NCI-H526 treated with DMSO at 0.1 percent for 48 hours (cell line): ENCODE data around the gene SCGB3A2.

ENCODE experiments used
- DNase-seq: peaks from one replicate; lab custom pipeline; 2025; lab: John Stamatoyannopoulos, UW

SCGB3A2 gene, protein sequence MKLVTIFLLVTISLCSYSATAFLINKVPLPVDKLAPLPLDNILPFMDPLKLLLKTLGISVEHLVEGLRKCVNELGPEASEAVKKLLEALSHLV

DNA sequence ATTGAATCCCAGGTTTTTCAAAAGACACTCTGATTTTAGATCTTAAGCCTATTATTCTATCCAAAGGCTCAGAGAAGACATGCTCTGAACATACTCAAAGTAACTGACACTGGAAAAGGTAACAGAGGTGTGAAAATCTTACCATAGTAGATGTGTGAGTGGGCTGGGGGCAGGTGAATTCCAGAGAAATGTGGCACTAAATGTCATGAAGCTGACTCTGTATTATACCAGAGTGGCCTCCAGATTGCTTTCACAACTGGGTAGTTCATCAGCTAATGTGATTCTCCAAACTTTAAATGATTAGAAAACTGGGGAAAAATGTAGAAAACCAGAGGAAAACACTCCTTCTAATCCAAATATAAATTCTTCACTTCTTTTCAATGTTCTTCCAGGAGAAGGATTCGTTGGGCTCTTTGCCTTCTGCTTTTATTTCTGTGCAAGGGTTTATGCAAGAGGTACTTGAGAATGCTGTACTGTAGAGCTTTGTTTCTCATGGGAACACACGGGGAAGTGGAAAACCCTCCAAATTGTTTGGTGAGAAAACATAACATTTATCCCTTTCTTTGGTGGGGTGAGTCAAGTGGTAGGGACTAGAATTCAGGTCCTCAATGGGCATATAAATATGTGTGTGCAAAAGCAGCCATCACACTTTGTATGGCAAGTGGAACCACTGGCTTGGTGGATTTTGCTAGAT is at the start of gene SCGB3A2:
Gene SCGB3A2, plus strand, starts transcription at position 646 of the 694 bp plus-strand sequence. CDS start 93 bp downstream, outside the sequence.
- DNase-seq: no peak

DNA sequence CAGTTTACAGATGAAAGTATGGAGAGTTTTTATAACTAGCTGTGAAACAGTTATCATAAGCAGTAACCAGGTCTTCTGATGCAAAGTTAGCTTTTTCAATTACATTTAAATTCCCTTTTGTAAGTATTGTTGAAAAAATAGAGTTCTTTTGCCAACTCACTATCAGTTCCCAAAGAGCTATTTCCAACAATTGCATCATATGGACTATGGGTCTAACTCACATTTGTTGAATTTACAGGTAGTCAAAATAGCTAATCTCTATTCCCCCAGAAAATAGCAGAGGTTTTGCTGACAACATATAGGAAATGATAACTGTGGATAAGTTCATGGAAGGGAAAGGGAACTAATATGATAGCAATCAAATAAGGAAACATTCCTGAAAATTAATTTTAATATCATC is 48.5 kb upstream of the SCGB3A2 start:
- DNase-seq: no peak

DNA sequence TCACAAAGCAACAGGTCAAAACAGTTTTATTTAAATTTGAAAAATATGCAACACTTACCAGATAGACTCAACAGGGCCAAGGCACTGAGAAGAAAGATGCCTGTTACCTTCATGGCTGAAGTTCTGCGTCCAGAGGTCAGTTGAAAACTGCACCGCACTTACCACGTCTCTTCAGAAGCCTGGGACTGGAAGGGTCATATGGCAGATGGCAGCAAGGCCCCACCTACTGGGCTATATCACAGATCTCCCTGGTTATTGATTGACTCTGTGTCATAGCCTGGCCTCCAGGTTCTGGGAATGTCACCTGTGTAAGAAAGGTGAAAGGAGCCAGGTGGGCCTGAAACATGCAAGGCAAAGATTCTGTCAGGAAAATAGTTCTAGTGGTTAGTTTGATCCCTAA is 47.0 kb upstream of the SCGB3A2 start, which contains the start of gene SPINK1:
Gene SPINK1, minus strand, starts transcription at position 207 of the 400 bp plus-strand sequence. Its CDS starts 94 bp downstream, at position 113.
- DNase-seq: no peak

DNA sequence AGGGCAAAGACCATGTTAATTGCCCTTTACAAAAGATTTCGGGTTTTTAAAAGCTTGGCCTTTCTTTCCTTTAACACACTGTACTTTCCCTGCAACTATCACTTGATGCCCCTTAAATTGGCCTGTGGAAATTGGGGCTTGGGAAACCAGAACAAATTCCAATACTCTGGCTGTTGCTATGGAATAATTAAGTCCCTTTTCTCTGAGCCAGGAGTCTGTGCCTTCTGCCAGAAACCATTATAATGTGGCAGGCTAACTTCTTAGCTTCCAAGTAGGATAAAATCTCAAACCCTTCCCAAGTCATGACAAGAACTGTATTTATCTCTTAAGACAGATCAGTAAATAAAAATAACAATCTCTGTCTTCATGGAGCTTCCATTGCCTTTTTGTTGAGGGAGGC is 46.0 kb upstream of the SCGB3A2 start:
- DNase-seq: no peak

DNA sequence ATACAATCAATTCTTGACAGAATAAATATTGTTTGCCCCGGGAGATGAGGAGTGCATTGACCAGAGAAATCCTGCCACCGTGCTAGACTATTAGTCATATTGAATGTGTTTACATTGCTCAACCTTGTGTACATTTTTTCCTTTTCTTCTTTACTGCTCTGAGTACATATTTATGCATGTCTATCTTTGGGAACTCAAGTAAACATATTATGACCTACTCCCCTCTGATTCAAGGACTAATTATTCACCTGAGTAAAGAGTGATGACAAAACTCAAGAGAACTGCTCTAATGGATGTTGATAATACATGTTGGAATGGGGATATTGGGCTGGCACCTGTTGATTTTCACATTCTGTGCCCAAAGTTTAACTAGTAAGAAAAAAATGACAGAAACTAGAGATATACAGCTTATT is 43.1 kb upstream of the SCGB3A2 start:
- DNase-seq: no peak

DNA sequence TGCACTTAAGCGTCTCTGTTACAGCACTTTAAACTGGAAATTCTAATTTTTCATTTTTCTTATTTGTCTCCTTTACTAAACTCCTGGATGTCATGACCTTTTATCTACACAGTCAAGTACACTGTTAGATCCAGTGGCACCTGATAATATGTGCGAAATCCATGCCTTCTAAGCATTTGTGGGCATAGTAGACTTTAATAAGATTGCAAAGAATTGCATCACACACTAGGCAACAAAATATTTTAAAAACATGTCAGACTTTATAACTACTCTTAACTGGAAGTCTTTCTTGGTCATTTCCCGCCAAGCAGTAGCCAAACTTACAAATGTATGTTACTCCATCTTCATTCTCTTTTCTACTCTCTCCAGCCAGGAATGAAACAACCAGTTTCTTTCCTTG is 42.1 kb upstream of the SCGB3A2 start:
- DNase-seq: no peak

DNA sequence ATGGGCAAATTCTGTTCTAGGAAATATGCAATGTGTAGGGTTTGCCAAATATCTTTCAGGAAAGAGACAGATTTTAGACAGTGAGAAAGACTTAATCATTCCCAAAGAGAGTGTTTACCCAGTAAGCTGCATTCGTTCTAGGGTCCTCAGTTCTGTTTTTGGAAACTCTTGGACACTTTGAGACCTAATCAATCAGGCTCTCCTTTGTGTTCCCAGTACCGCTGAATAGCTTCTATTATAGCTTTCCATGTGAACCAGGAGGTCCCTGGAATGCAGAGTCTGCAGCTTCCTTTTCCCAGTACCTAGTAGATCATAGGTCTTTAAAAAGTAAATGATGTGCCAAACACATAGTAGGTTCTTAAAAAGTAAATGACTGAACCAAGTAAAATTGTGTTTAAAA is 35.6 kb upstream of the SCGB3A2 start:
- no peak for DNase-seq

DNA sequence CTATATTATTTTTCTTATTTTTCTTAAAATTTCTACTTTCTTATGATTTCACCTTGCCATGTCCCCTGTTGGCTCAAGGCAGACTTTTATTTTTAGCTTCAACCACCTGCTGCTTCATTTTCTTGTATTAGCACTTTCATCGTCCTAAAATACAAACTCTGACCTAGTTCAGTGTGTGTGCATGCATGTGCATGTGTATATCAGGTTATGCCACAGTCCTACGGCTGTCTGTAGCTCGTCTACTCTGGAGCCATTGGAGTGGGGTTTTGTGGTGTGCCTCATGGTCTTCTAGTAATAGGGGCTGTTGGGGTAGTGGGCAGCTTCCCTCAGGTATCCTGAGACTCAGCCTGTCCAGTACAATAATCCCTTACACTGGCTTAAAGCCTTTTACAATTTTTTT is 33.7 kb upstream of the SCGB3A2 start:
- no peak for DNase-seq

DNA sequence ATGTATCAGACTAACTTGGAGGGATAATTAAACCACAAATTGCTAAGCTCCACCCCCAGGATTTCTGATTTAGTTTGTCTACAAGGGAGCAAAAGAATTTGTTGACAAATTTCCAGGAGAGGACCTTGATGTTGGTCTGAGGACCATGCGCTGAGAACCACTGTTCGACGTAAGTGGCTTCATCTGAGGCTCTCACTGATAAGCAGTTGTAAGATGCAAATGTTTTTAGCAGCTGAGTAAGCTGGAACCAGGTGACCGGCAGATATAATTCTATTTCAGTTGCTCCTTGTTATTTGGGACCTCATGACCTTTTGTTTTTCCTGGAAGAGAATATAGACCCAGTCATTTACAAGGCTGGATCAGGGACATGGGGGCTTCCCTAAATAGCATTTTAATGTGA is 32.9 kb upstream of the SCGB3A2 start:
- DNase-seq: peak; percentile 25

DNA sequence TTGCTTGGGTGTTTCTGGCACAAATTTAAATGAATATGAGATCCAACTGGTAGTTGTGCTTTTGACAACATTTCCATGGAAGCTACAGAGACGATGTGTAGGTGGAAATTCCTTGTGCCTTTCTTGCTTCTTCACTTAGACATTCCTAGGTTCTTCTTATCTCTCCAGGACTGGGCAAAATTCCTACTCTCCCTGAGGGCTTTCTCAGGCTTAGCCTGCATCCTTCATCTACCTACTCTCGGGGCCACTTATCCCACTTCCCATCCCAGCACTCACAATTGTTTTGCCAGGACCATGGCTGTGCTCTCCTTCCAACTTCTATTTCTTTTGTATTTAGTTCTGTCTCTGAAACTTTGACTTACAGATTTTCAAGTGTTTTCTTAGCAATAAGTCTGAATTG is 29.3 kb upstream of the SCGB3A2 start:
- no peak for DNase-seq

DNA sequence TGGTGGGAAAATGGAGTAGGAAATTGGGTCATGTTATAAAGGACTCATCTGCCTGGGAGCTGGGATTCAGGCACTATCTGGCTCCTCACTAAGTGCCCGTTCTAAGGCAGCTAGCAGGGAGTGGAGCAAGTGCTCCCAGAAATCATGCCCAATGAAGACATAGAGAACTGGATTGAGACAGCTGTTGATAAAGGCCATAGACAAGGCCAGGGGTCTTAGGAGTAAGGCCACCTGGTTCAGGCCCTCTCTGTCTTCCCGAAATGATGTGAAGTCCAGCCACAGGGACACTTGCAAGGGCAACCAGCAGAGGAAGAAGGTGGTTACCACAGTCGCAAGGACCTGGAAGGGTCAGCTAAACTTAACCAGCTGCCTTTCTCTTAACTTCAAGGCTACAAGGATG is 26.9 kb upstream of the SCGB3A2 start:
- DNase-seq: no peak

DNA sequence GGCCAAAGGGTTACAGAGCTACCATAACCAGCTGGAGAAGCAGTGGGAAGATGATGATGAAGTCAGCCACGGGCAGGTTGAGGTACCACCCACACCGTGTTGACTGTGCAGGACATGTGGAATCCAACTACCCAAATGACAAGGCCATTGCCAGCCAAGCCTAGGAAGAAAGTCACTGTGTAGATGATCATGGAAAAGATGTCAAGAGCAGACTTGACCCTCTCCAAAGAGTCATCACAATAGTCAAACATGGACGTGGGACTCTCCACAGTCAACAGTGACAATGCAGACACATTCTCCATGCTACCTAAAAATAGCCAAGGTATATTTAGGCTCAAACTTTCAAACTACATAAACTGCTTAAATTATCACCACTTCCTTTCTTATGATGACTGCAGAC is 26.1 kb upstream of the SCGB3A2 start:
- DNase-seq: no peak

DNA sequence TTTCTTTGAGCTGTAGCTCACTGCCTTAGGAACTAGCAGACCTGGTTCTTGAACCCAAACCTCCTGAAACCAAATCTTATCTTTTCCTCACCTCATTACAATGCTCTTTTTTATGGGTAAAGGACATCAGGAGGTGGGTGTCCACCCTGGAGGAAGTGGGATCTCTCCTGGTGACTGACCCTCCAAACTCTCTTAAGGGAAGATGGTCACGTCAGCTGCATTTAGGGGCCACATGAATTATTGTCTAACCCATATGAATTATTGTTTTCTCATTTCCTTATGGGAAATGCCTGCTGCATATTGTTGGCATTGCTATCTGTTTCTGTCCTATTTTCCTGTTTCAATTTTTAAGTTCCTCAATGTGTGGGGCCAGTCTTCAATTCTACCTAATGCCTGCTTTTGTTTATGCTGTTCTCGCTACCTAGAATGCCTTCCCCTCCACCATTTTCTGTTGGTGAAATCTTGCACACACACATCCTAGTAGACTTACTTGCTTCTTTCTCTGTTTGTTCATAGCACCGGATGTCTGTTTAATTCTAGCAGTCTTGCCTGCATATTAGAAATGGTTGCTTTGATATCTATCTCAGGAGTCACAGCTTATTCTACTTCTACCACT is 25.0 kb upstream of the SCGB3A2 start:
- DNase-seq: no peak

DNA sequence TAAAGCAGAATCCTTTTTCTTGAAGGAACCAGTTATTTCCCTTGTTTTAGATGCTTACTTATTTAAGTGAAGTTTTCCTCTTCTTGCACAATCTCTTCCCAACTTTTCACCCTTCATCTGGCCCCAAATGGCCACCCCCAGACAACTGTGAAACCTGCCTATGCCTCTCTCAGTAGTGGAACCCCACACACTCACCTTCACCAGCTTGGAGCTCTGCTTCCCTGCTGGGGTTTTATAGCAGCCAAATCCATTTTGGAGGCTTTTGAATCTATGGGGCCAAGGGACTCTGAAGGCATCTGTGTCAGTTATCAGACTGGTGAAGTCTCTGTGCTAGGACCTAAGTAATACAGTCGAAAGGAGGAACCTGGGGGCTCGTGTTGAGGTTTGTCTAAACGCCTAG is 24.2 kb upstream of the SCGB3A2 start:
- no peak for DNase-seq

DNA sequence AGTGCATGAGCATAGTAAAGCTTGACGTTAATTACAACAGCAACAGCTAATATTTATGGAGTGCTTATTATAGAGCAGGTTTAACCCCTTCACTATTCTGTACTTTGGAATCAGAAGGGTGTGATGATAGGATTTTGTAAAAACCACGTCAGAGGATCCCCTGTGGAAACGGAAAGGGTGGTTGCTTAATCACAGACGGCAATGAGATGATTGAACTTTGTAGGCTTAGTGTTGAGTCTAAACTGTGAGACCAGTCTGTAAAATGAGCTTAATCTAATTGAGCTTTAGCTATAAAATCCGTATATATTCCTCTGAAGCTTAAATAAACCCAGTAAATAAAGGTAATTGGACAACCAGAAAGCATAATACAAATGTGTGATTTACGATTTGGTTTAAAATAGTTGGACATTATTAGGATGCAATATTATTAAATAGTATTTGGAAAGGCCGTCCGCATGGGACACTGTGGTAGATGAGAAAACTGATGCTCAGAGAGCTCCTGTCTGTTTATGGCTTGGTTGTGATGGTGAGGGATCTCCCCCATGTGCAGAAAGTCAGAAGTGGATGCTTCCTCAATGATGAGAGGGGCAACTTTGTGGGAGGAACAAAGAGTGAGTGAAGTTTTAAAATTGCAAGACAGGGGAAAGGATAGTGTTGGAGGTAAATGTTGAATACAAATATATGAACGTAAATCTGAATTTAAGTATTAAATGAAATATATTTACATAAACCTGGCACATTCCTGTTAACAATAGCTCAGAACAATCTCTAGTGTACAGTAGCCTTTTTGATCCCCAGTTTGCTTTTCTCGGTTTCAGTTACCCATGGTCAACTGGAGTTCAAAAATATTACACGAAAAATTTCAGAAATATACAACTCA is 23.4 kb upstream of the SCGB3A2 start:
- no peak for DNase-seq

DNA sequence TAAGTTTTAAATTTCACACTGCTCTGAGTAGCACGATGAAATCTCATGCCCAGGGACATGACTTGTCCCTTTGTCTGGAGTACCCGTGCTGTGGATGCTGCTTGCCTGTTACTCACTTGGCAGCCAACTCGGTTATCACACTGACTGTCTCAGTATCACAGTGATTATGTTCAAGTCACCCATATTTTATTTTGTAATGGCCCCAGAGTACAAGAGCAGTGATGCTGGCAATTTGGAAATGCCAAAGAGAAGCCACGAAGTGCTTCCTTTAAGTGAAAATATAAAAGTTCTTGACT is 22.8 kb upstream of the SCGB3A2 start:
- no peak for DNase-seq

DNA sequence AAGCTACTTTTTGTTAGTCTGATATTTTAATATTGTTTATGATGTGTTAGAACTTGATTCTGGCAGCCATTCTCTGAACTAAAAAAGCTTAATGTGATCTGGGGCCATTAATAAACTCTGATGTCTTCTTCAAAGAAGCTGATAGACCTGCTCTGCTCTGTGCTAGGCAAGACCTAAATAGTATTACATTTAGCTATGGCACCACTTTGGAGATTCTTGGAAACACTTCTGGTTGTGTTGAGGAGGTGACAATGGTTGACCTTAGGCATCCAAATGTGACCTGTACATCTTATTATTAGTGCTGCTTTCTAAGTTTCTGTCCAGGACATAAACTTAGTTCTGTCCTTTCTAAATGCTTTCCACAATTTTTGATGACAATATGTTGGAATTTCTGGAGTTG is 21.7 kb upstream of the SCGB3A2 start:
- no peak for DNase-seq

DNA sequence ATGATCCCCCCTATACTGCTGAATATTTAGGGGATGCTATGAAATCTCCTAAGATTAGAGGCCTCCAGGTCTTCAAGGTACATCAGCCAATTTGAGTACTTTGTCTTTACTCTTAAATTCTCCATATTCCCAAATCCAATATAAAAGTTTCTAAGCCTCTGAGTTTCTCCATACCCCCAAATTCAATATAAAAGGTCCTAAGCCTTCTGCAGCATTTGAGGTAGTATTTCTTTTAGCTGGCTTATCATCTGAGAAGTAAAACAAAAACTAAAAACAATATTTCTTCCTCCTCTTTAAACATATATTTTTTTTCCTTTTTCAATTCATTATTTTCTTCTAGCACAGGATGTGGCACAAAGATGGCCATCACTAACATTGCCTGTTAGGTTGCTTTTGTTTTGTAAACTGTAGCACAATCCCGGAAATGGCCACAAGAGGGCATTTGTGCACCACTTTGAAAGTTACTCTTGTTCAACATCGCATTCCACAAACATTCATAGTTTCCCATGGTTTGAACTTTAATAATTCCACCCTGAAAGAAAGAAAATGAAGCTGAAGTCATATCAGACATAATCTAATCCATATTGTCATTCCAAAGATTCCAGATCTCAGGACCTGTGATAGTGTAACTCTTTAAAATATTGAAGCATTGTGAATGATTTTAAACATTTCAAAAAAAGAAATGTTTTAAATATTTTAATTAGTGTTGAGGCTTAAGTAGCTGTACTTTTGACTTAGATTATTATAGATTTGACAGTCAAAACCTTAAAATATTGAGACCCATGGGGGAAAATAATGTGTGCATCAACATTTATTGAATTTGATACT is 21.0 kb upstream of the SCGB3A2 start:
- DNase-seq: no peak

DNA sequence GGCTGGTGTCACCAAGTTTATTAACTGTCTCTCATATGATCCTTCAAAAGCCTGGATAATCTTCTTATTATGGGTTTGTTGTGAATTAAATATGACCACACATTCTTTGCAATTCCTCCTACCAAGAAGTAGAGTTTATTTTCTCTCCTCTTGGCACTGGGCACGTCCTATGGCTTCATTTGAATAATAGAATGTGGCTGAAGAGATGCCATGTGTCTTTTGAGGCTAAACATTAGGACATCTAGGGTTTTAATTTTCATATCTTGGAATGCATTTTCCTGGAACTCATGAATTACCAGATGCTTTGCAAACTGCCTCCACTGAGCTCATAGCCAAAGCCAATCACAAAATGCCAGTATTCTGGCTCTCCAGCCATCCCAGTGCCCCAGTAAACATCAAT is 19.9 kb upstream of the SCGB3A2 start:
- no peak for DNase-seq

DNA sequence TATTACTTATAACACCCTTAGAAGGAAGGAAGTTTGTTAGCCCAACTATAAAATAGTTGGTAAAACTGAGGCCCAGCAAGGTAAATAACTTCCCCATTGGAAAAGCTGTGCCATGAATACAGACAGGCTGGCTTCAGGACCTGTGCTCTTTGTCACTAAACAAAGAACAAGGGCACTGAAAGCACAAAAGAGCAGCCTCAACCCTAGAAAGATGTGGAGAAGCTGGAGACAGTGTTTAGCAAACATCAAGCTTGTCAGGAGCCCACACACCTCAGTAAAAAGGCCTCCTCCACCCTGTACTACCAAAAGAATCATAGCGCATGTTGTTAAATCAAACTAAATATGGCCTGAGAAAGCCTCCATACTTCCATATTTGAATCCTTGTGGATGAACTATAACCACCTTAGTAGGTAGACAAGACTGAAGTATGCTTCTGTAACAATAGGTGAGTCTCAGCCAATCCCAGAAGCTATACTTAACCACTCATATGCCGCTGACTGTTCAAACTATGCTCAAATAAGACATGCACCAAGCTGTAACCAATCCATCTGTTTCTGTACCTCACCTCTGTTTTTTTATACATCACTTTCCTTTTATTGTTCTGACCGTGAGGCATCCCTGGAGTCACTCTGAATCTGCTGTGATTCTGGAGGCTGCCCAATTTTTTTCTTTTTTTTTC is 18.4 kb upstream of the SCGB3A2 start:
- DNase-seq: no peak

DNA sequence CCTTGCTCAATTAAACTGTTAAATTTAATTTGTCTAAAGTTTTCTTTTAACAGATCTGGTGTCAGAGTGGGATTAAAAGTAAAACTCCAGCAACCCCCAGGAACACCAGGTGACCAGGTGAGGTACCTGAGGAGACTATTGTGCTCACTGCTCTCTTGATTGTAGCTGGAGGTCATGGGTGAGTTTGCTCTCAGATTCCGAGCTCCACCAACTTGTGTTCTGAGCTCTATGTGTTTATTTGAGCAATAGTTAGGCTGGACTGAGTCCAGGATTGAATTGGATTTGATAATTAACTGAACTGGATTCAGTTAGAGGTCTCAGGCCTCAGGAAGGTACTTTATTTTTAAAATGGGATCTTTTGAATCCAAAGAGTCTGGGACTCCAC is 17.9 kb upstream of the SCGB3A2 start:
- no peak for DNase-seq
